HepG2 (cell line): Measurements from ENCODE around the gene BTN1A1. TPM values are rescaled to one million over a fixed set of nuclear protein-coding genes. Genes with fewer than 3 reads are reported as not detected.
A peak's percentile ranks its signal among the peaks of the same experiment; 100 is the strongest.

ENCODE experiments used
- ELK4 ChIP-seq: sonication (generic); formaldehyde crosslinking; IDR thresholded peaks from 2 replicates; pipeline ENCODE4 v1.9.0; 2021; ENCODE audit warnings: missing genetic modification reagents, borderline replicate concordance
- HOXA5 ChIP-seq: sonication (generic); formaldehyde crosslinking; IDR thresholded peaks from 2 replicates; pipeline ENCODE4 v1.4.0; 2020; ENCODE audit warnings: missing genetic modification reagents
- HOXA7 ChIP-seq: sonication (generic); formaldehyde crosslinking; IDR thresholded peaks from 2 replicates; pipeline ENCODE4 v1.8.1; 2022; ENCODE audit warnings: mild to moderate bottlenecking, missing genetic modification reagents, moderate library complexity
- NR1H2 ChIP-seq: sonication (generic); formaldehyde crosslinking; IDR thresholded peaks from 2 replicates; pipeline ENCODE4 v1.8.1; 2022; ENCODE audit warnings: low read depth, missing genetic modification reagents, borderline replicate concordance
- NR2F1 ChIP-seq, 2 experiments: fragments of 450-650 bp in 1 of 2; formaldehyde crosslinking in 1 of 2; IDR thresholded peaks; 2 replicates each; pipeline versions ENCODE4 v1.5.0 to v1.6.1; 2016 to 2020; ENCODE audit warnings: mild to moderate bottlenecking in 1 of 2, missing compliant biosample characterization in 1 of 2, missing genetic modification reagents in 1 of 2, moderate library complexity in 1 of 2
- PHF8 ChIP-seq: sonication (generic); formaldehyde crosslinking; IDR thresholded peaks from 2 replicates; pipeline ENCODE4 v1.5.0; 2020; ENCODE audit warnings: missing genetic modification reagents
- RFX3 ChIP-seq: IDR thresholded peaks from 2 replicates; pipeline ENCODE4 v1.6.1; 2016; ENCODE audit warnings: missing biosample characterization, missing genetic modification reagents
- TAF15 ChIP-seq: fragments of 200-400 bp; formaldehyde crosslinking; IDR thresholded peaks from one replicate; pipeline ENCODE4 v1.6.1; 2018; ENCODE audit warnings: mild to moderate bottlenecking, low read depth, low read length; ENCODE audit not compliant: poor library complexity, severe bottlenecking
- ZMAT5 ChIP-seq: sonication (generic); formaldehyde crosslinking; IDR thresholded peaks from 2 replicates; pipeline ENCODE4 v1.5.0; 2020; ENCODE audit warnings: mild to moderate bottlenecking, low read depth, missing genetic modification reagents, borderline replicate concordance
- ZNF224 ChIP-seq: sonication (generic); formaldehyde crosslinking; IDR thresholded peaks from 2 replicates; pipeline ENCODE4 v1.5.0; 2020; ENCODE audit warnings: mild to moderate bottlenecking, missing genetic modification reagents
- ZNF292 ChIP-seq: sonication (generic); formaldehyde crosslinking; IDR thresholded peaks from 2 replicates; pipeline ENCODE4 v1.8.1; 2022; ENCODE audit warnings: mild to moderate bottlenecking, low read depth, missing genetic modification reagents, borderline replicate concordance
- ZNF451 ChIP-seq: sonication (generic); formaldehyde crosslinking; IDR thresholded peaks from 2 replicates; pipeline ENCODE4 v1.5.0; 2020; ENCODE audit warnings: mild to moderate bottlenecking, missing genetic modification reagents
- ZNF564 ChIP-seq: sonication (generic); formaldehyde crosslinking; IDR thresholded peaks from 2 replicates; pipeline ENCODE4 v1.8.1; 2023; ENCODE audit warnings: mild to moderate bottlenecking, missing genetic modification reagents
- ZNF569 ChIP-seq: sonication (generic); formaldehyde crosslinking; IDR thresholded peaks from 2 replicates; pipeline ENCODE4 v1.5.0; 2020; ENCODE audit warnings: mild to moderate bottlenecking, missing genetic modification reagents, moderate library complexity, borderline replicate concordance
- ZNF670 ChIP-seq: sonication (generic); formaldehyde crosslinking; IDR thresholded peaks from 2 replicates; pipeline ENCODE4 v1.8.0; 2022; ENCODE audit warnings: mild to moderate bottlenecking, missing genetic modification reagents, borderline replicate concordance
- ZNF800 ChIP-seq: sonication (generic); formaldehyde crosslinking; IDR thresholded peaks from 2 replicates; pipeline ENCODE4 v1.4.0; 2020; ENCODE audit warnings: missing genetic modification reagents
- ZNF83 ChIP-seq: sonication (generic); formaldehyde crosslinking; IDR thresholded peaks from 2 replicates; pipeline ENCODE4 v1.4.0; 2020; ENCODE audit warnings: missing genetic modification reagents, mild to moderate bottlenecking, borderline replicate concordance
- ZNF850 ChIP-seq: sonication (generic); formaldehyde crosslinking; conservative IDR thresholded peaks from 2 replicates; pipeline ENCODE4 v1.9.0; 2021; ENCODE audit warnings: mild to moderate bottlenecking, missing genetic modification reagents
- polyA plus RNA-seq, 8 experiments: library from polyadenylated mRNA; depleted of rRNA in 3 of 8; stranded (reverse) in 7 of 8; unstranded in 1 of 8; fragments of >200 nt; fragmentation: Illumina TruSeq in 4 of 8; extraction: Trizol in 4 of 8; gene quantifications; 2 replicates each; pipeline versions ENCODE4 v1.2.1 to v1.2.3, GENCODE V29; 2011 to 2016; ENCODE audit warnings: low read depth in 4 of 8, missing spikeins in 1 of 8, mixed read lengths in 1 of 8; ENCODE audit not compliant: insufficient read depth in 1 of 8
- total RNA-seq, 5 experiments: library from RNA; depleted of rRNA; stranded (reverse); fragments of >200 nt; fragmentation: Illumina TruSeq; extraction: Trizol; gene quantifications; 2 replicates each; pipeline ENCODE4 v1.2.3, GENCODE V29; 2016; ENCODE audit warnings: low read depth in 1 of 5
- TF ChIP-seq, protein P1 (sequence below): sonication (generic); formaldehyde crosslinking; IDR thresholded peaks from one replicate; pipeline ENCODE4 v1.5.1; 2020; ENCODE audit warnings: mild to moderate bottlenecking, missing genetic modification reagents; ENCODE audit errors: not compliant biosample characterization

BTN1A1 gene
- total and polyA plus RNA-seq, 2 of the 13 experiments (the other 11 are each of a cell fraction or from before 2014, with no cell fraction given), result 0.04 TPM; not detected in 1

DNA sequence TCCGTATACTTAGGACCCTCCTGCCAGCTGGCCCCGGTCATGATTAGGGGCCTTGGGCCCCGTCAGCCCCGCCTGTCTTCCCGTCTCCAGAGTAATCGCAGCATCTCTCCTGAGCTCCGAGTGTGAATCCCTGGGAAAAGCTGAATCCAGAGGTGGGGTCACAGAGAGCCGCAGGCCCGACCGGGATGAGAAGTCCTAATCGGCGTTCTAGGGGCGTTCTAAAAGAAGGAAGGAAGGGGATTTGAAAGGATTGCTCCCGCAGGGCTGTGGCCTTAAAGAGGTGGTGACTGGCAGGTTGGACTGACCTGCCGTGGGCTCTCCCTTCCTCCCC, 38.4 kb downstream of the BTN1A1 start (continued):
- TF ChIP-seq NR2F1 (CRISPR knock-in tag; IDR thresholded peaks at IDR 0.05) (no peak), PHF8 (CRISPR knock-in tag) (peak; percentile 9; the same call in 1 of the 2 replicates), ZNF564 (CRISPR knock-in tag) (0 out of 2 replicates have a peak, but pooled peaks have one; percentile 6), ZNF850 (CRISPR knock-in tag) (no peak), ZNF224 (CRISPR knock-in tag) (no peak), ZNF292 (CRISPR knock-in tag) (peak; percentile 70), NR1H2 (CRISPR knock-in tag) (0 out of 2 replicates have a peak, but pooled peaks have one; percentile 1), ZNF451 (no peak), ZMAT5 (CRISPR knock-in tag) (no peak), ELK4 (CRISPR knock-in tag) (no peak), RFX3 (CRISPR knock-in tag) (no peak), HOXA7 (CRISPR knock-in tag) (no peak), ZNF569 (CRISPR knock-in tag) (no peak), ZNF800 (CRISPR knock-in tag) (no peak), ZNF83 (CRISPR knock-in tag) (no peak), ZNF670 (CRISPR knock-in tag) (no peak), HOXA5 (CRISPR knock-in tag) (0 out of 2 replicates have a peak, but pooled peaks have one; percentile 9), TAF15 (no peak)
- TF ChIP-seq, protein P1, sequence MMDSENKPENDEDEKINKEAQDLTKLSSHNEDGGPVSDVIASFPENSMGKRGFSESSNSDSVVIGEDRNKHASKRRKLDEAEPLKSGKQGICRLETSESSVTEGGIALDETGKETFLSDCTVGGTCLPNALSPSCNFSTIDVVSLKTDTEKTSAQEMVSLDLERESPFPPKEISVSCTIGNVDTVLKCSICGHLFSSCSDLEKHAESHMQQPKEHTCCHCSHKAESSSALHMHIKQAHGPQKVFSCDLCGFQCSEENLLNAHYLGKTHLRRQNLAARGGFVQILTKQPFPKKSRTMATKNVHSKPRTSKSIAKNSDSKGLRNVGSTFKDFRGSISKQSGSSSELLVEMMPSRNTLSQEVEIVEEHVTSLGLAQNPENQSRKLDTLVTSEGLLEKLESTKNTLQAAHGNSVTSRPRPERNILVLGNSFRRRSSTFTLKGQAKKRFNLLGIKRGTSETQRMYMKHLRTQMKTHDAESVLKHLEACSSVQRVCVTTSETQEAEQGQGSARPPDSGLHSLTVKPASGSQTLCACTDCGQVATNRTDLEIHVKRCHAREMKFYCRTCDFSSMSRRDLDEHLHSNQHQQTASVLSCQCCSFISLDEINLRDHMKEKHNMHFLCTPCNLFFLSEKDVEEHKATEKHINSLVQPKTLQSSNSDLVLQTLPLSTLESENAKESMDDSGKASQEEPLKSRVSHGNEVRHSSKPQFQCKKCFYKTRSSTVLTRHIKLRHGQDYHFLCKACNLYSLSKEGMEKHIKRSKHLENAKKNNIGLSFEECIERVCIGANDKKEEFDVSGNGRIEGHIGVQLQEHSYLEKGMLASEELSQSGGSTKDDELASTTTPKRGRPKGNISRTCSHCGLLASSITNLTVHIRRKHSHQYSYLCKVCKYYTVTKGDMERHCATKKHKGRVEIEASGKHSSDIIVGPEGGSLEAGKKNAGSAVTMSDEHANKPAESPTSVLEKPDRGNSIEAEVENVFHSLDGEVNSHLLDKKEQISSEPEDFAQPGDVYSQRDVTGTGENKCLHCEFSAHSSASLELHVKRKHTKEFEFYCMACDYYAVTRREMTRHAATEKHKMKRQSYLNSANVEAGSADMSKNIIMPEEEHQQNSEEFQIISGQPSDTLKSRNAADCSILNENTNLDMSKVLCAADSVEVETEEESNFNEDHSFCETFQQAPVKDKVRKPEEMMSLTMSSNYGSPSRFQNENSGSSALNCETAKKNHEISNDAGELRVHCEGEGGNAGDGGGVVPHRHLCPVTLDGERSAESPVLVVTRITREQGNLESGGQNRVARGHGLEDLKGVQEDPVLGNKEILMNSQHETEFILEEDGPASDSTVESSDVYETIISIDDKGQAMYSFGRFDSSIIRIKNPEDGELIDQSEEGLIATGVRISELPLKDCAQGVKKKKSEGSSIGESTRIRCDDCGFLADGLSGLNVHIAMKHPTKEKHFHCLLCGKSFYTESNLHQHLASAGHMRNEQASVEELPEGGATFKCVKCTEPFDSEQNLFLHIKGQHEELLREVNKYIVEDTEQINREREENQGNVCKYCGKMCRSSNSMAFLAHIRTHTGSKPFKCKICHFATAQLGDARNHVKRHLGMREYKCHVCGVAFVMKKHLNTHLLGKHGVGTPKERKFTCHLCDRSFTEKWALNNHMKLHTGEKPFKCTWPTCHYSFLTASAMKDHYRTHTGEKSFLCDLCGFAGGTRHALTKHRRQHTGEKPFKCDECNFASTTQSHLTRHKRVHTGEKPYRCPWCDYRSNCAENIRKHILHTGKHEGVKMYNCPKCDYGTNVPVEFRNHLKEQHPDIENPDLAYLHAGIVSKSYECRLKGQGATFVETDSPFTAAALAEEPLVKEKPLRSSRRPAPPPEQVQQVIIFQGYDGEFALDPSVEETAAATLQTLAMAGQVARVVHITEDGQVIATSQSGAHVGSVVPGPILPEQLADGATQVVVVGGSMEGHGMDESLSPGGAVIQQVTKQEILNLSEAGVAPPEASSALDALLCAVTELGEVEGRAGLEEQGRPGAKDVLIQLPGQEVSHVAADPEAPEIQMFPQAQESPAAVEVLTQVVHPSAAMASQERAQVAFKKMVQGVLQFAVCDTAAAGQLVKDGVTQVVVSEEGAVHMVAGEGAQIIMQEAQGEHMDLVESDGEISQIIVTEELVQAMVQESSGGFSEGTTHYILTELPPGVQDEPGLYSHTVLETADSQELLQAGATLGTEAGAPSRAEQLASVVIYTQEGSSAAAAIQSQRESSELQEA, result no peak
